Psoas muscle (tissue), 8 donors: ENCODE measurements around the gene ARHGEF3. TPM values are rescaled to one million over a fixed set of nuclear protein-coding genes. Genes with fewer than 3 reads are reported as not detected.

ENCODE experiments used
- ATAC-seq, 4 donors: fragments of 200-7000 bp; cut with Tn5 transposase; one replicate each; pipeline ENCODE4 v1.9.1; 2020; ENCODE audit warnings: moderate library complexity in 3 of 4, mild to moderate bottlenecking in 2 of 4
- DNase-seq, 2 donors: peaks; one replicate each; pipeline ENCODE4 v3.0.0-alpha.2; 2020
- H3K27ac ChIP-seq: fragments of 200-600 bp; one replicate; pipeline ENCODE4 v1.8.0; 2022
- H3K27me3 ChIP-seq, 3 donors: fragments of 200-600 bp in 1 of 3; one replicate each; pipeline versions ENCODE4 v1.6.1 to v1.8.0; 2013 to 2022; ENCODE audit warnings: low read length in 2 of 3, mild to moderate bottlenecking in 2 of 3, moderate library complexity in 1 of 3; ENCODE audit not compliant: insufficient read depth in 3 of 3
- H3K36me3 ChIP-seq, 2 donors: fragments of 200-600 bp in 1 of 2; one replicate each; pipeline versions ENCODE4 v1.6.1 to v1.8.0; 2013 to 2022; ENCODE audit warnings: low read depth in 1 of 2, mild to moderate bottlenecking in 1 of 2, moderate library complexity in 1 of 2; ENCODE audit not compliant: insufficient read depth in 1 of 2
- H3K4me1 ChIP-seq: fragments of 200-600 bp; one replicate; pipeline ENCODE4 v1.8.0; 2022
- H3K4me3 ChIP-seq: fragments of 200-600 bp; one replicate; pipeline ENCODE4 v1.8.0; 2022; ENCODE audit warnings: mild to moderate bottlenecking
- H3K9me3 ChIP-seq: fragments of 200-600 bp; one replicate; pipeline ENCODE4 v1.8.0; 2022
- WGBS, 3 donors: extraction: QIAGEN DNeasy Blood & Tissue Kit; methylation state at CpG; one replicate each; pipeline versions ENCODE4 v1.1.6 to v1.1.7; 2013; 5-methylcytosine and 5-hydroxymethylcytosine counted together
- intact Hi-C, 2 donors: fragments of 100-400 bp; cut with DNase I; formaldehyde crosslinking; loops; one replicate each; pipeline versions ENCODE4 v1.11.0 to v1.14.2; 2022
- polyA plus RNA-seq, 3 donors: library from polyadenylated mRNA; stranded (reverse); fragments of 200-250 nt; gene quantifications; one replicate each; pipeline ENCODE4 v1.2.3, GENCODE V29; 2013
- total RNA-seq, 4 donors: library from RNA; stranded (reverse); fragmentation: NEBNext Ultra II Directional in 2 of 4; extraction: Animal tissue kit (Norgen Biotek cat#: 25700) in 2 of 4; gene quantifications; one replicate each; pipeline versions ENCODE4 v1.2.1 to v1.2.4, GENCODE V29; 2021 to 2023
- TF ChIP-seq, protein P1 (sequence below): fragments of 200-600 bp; IDR thresholded peaks from one replicate; pipeline ENCODE4 v1.8.0; 2022; ENCODE audit warnings: antibody characterized with exemption
- donor health status: healthy with polysubstance abuse.
- donor health status: DM: no; HTN: no; CAD: no; lungs with moderate emphysema.
- donor health status: Bipolar disorder and iron deficiency.
- donor health status: healthy.
- donor health status: DM: yes; HTN: yes; CAD: no.
- donor health status: DM: no; HTN: no; CAD: no.
- donor health status: DM: no; HTN: no; CAD: no.
- donor health status: DM: yes; HTN: yes; CAD: no.

The ARHGEF3 gene
- total and polyA plus RNA-seq, 7 donors, result 4.6 to 10.4 (median 6.3) TPM

DNA sequence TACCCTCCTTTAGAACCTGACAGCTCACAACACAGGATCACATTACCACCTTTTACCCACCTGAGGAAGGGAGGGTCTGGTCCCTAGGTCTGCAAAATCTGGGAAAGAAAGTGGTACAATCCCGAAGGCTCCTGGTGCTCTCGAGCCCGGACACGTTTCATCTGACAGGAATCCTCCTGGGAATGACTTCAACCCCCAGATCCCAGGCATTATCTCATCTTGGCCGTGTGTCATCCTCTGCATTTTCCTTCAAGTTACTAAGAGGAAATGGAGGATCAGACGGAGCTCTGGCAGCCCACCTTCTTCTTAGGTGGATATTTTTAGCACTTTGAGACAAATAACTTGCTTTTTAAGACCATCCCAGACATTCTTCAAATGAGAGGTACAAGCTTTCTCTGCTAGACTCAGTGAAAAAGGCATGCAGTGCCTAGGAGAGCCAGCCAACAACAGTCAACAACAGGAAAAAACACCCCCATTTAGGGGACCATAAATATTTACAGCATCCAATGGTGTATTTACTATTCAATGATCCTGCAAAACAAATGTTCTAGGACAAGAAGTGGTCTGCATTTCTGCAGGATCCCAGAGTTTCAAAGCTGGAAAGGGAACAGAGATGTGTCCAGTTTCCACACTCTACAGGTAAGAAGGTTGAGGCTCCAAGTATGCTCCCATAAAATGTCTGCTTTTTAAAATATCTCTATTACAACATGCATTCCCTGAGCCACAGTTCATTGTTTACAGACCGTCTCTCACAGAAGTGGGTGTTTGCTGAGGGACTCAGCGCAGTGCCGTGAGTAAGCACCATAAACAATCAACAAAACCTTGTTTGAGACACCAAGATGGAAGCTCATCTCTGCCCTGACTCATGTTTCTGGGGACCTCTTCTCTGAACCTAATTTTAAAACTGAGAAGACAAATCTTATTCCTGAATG, 38.3 kb upstream of the ARHGEF3 start:
- ATAC-seq (no peak), DNase-seq (no peak)
- no peaks in the 10 kb centered on the region for H3K4me1 ChIP-seq
- TF ChIP-seq, protein P1, sequence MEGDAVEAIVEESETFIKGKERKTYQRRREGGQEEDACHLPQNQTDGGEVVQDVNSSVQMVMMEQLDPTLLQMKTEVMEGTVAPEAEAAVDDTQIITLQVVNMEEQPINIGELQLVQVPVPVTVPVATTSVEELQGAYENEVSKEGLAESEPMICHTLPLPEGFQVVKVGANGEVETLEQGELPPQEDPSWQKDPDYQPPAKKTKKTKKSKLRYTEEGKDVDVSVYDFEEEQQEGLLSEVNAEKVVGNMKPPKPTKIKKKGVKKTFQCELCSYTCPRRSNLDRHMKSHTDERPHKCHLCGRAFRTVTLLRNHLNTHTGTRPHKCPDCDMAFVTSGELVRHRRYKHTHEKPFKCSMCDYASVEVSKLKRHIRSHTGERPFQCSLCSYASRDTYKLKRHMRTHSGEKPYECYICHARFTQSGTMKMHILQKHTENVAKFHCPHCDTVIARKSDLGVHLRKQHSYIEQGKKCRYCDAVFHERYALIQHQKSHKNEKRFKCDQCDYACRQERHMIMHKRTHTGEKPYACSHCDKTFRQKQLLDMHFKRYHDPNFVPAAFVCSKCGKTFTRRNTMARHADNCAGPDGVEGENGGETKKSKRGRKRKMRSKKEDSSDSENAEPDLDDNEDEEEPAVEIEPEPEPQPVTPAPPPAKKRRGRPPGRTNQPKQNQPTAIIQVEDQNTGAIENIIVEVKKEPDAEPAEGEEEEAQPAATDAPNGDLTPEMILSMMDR, result no peak
- H3K27me3 ChIP-seq, result no peaks in the 10 kb centered on the region
- WGBS, 3 donors, result 62 to 67% (median 62%) methylated on average over 9 of the region's 9 CpGs
- H3K9me3 ChIP-seq, result no peaks in the 10 kb centered on the region
- H3K4me3 ChIP-seq, result no peak overlapping the region
- intact Hi-C loops, result no loop called here
- no peak overlapping the region for H3K27ac ChIP-seq
- H3K36me3 ChIP-seq, result no peaks in the 10 kb centered on the region

DNA sequence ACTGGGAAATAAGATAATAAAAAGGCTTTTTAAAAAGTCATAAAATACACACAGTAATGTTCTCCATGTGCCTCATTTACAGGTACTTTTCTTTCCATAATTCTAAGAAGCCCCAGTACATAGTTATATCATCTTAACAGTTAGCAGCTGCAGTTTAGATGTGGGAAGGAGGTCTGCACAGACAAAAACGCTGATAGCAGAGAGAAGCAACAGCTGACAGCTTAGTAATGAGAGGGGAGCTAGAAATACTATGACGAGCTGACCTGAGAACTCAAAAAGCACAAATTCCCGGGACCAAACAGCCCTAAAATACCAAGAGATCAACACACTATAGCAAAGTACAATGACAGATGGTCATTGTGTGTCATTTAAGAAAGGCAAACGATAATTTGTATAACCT, 36.7 kb upstream of the ARHGEF3 start:
- Histone ChIP-seq H3K9me3 (no peaks in the 10 kb centered on the region), H3K27me3 (no peaks in the 10 kb centered on the region), H3K27ac (no peak overlapping the region), H3K36me3 (no peaks in the 10 kb centered on the region), H3K4me1 (no peaks in the 10 kb centered on the region), H3K4me3 (no peak overlapping the region)
- TF ChIP-seq, protein P1, result no peak
- intact Hi-C loops, result no loop called here
- ATAC-seq (no peak), DNase-seq (no peak)
- WGBS, 3 donors, result 33 to 44% (median 42%) methylated on average over 4 of the region's 4 CpGs

DNA sequence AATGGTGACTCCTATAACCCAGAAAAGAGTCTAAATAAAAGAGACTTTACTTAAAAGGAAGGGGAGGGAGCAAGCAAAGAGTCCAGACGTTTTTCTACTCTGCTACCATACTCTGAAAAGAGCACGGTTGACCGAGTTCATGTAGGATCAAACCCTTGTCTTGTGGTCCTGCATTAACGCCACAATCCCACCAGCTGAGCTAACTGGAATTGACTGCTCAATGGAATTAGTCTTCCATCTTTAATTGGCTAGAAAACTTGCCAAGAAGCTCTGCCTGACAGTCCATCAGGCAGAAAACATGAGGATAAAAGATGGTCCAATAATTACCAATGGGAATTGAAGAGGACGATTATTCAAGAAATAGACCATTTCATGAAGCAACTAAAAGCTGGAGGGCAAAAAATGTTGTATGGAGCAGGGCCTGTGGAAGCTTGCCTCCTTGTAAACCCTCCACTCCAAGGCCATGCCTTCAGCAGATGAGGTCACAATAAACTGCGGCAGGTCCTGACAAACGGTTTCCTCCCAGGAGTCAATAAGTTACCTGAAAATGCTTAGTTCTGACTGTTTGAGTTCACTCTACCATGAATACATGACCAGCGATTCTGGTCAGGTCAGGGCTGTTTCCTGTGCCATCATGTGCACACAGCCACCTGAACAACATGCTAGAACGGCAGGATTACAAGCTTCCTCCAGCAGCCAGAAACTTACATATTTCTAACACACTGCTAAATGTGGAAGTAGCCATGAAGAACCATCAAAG, 35.6 kb upstream of the ARHGEF3 start:
- intact Hi-C loops, result no loop called here
- H3K4me3 ChIP-seq, result no peak overlapping the region

GRCh38 chr3:56836276-56837163, 34.8 kb upstream of the ARHGEF3 start:
- ATAC-seq, result no peak
- Histone ChIP-seq H3K27ac (no peak overlapping the region), H3K4me1 (no peaks in the 10 kb centered on the region), H3K4me3 (no peak overlapping the region), H3K9me3 (no peaks in the 10 kb centered on the region), H3K27me3 (no peaks in the 10 kb centered on the region), H3K36me3 (no peaks in the 10 kb centered on the region)
- DNase-seq, result no peak
- TF ChIP-seq, protein P1, result no peak
- 83 to 85% (median 85%) methylated on average over 9 of the region's 9 CpGs for WGBS, 3 donors
- intact Hi-C loops, result no loop called here

More for the DNA sequence above, 35.6 kb upstream of the ARHGEF3 start:
- no peak overlapping the region for H3K27ac ChIP-seq
- WGBS, 3 donors, result 69 to 76% (median 74%) methylated on average over 9 of the region's 9 CpGs
- H3K4me1 ChIP-seq, result no peaks in the 10 kb centered on the region
- H3K9me3 ChIP-seq, result no peaks in the 10 kb centered on the region
- no peak for ATAC-seq
- H3K27me3 ChIP-seq, result no peaks in the 10 kb centered on the region
- TF ChIP-seq, protein P1, result no peak
- no peak for DNase-seq
- H3K36me3 ChIP-seq, result no peaks in the 10 kb centered on the region
